Esophagus squamous epithelium (tissue), 4 donors: ENCODE data around the gene KCTD1.

ENCODE experiments used
- CTCF ChIP-seq, 6 experiments: fragments of 450-650 bp in 4 of 6; fragments of 200-600 bp in 2 of 6; sonication (generic) in 2 of 6; IDR thresholded peaks; one replicate each; pipeline ENCODE4 v1.5.1; 2016 to 2019; ENCODE audit warnings: antibody characterized with exemption in 6 of 6, mild to moderate bottlenecking in 4 of 6, moderate library complexity in 4 of 6
- POLR2A ChIP-seq, 4 donors: fragments of 450-650 bp; IDR thresholded peaks; one replicate each; pipeline ENCODE4 v1.6.1; 2017; ENCODE audit warnings: antibody characterized with exemption in 4 of 4, mild to moderate bottlenecking in 4 of 4, moderate library complexity in 3 of 4

- TF ChIP-seq CTCF (IDR thresholded peaks at IDR 0.05) (no peak), POLR2A (IDR thresholded peaks at IDR 0.05) (no peak)
Measured at GRCh38 chr18:26565514-26565913, 17.2 kb upstream of the KCTD1 start.
